ENCODE results near the gene DAP.

DNA sequence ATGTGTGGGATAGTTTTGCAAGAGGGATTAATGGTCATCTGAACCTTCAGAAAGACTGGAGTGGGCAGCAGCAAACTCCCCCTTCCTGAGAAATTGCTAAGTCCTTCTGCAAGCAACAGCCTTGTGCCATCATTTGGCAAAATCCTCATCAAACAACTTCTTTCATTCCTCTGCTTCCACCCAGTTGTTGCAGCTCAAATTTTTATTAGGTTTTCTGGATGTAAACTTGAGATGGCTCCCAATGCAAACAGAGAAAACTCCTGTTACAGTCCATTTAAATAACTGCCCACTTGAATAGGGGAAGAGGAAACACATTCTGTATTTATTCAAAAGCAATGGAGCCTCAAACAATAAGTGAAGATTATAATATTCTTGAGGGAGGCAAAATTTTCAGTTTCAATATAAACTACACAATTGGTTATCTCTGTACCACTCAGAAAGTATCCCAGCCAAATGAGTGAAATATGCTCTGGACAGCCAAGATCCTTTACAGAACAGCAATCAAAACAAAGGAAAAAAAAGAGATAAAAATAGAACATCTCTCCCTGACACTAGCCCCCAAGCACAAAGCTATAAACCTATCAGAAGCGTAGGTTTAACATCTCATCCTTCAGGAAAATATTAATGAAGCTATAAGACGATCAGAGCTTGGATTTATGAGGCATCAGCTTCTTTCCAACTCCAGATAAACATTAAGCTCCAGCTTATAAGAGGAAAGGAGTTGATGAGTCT lies 17.3 kb upstream of the DAP start:
- TF ChIP-seq CTCF (IDR thresholded peaks at IDR 0.05; ENCODE audit: insufficient read depth, low read length, poor library complexity, severe bottlenecking) (no peak), EZH2phosphoT487 (conservative IDR thresholded peaks at IDR 0.05; ENCODE audit: low read length) (no peak)

All from SU-DHL-6 (cell line).